ENCODE measurements around the gene TPSB2.
A peak's percentile ranks its signal among the peaks of the same experiment; 100 is the strongest.
"Not testable (repeated sequence)": the region's sequence is repeated elsewhere in the genome, so short reads cannot be mapped to it uniquely, and the experiment has no call there.

Gene TPSB2

GRCh38 chr16:1199347-1200013 lies 30.5 kb downstream of the TPSB2 start:
- DNase-seq = no peak

- DNase-seq = not testable (repeated sequence)
These were observed 31.2 kb downstream of the TPSB2 start for GRCh38 chr16:1198671-1199346.

- no peak for DNase-seq
These were observed 31.8 kb downstream of the TPSB2 start for GRCh38 chr16:1198194-1198593.

- no peak for DNase-seq
These were observed 32.6 kb downstream of the TPSB2 start for GRCh38 chr16:1197237-1197866.

GRCh38 chr16:1196494-1196893 lies 33.5 kb downstream of the TPSB2 start:
- DNase-seq = no peak

GRCh38 chr16:1195393-1195666 lies 34.7 kb downstream of the TPSB2 start:
- DNase-seq = no peak

GRCh38 chr16:1194665-1195392 lies 35.2 kb downstream of the TPSB2 start:
- DNase-seq = no peak

GRCh38 chr16:1193825-1194581 lies 36.0 kb downstream of the TPSB2 start:
- no peak for DNase-seq

GRCh38 chr16:1193143-1193824 lies 36.7 kb downstream of the TPSB2 start:
- no peak for DNase-seq

- no peak for DNase-seq
These were observed 37.5 kb downstream of the TPSB2 start for GRCh38 chr16:1192384-1193073.

GRCh38 chr16:1190789-1191188 lies 39.2 kb downstream of the TPSB2 start:
- not testable (repeated sequence) for DNase-seq

- no peak for DNase-seq
These were observed 40.5 kb downstream of the TPSB2 start for GRCh38 chr16:1189455-1189854.

- DNase-seq = no peak
These were observed 41.4 kb downstream of the TPSB2 start for GRCh38 chr16:1188432-1189189.

- not testable (repeated sequence) for DNase-seq
These were observed 44.4 kb downstream of the TPSB2 start for GRCh38 chr16:1185460-1186207.

GRCh38 chr16:1184980-1185379 lies 45.0 kb downstream of the TPSB2 start:
- no peak for DNase-seq

GRCh38 chr16:1184156-1184868 lies 45.7 kb downstream of the TPSB2 start:
- DNase-seq = no peak

GRCh38 chr16:1182950-1183907 lies 46.8 kb downstream of the TPSB2 start:
- DNase-seq = peak; percentile 18

- DNase-seq = no peak
These were observed 47.7 kb downstream of the TPSB2 start for GRCh38 chr16:1182316-1182671.
